GM23248 (cell line): ENCODE results near the gene PACS1. TPM values are rescaled to one million over a fixed set of nuclear protein-coding genes. Genes with fewer than 3 reads are reported as not detected.
A peak's percentile ranks its signal among the peaks of the same experiment; 100 is the strongest.

ENCODE experiments used
- DNase-seq: peaks from one replicate; pipeline ENCODE4 v3.0.0-alpha.2; 2015
- H2AFZ ChIP-seq: fragments of 200-600 bp; sonication (generic); 2 replicates; pipeline ENCODE4 v1.6.1; 2016; ENCODE audit warnings: antibody characterized with exemption
- H3F3A ChIP-seq: fragments of 200-600 bp; sonication (generic); 2 replicates; pipeline ENCODE4 v1.6.1; 2016; ENCODE audit warnings: mild to moderate bottlenecking, antibody characterized with exemption, mixed run types; ENCODE audit not compliant: insufficient read depth
- H3K27ac ChIP-seq: fragments of 200-600 bp; sonication (generic); 2 replicates; pipeline ENCODE4 v1.5.1; 2016; ENCODE audit warnings: mild to moderate bottlenecking
- H3K27me3 ChIP-seq: fragments of 200-600 bp; sonication (generic); replicated peaks from 2 replicates; pipeline ENCODE4 v1.6.1; 2016; ENCODE audit warnings: mild to moderate bottlenecking; ENCODE audit not compliant: insufficient read depth
- H3K36me3 ChIP-seq: fragments of 200-600 bp; sonication (generic); 2 replicates; pipeline ENCODE4 v1.6.1; 2016; ENCODE audit warnings: low read depth, mild to moderate bottlenecking
- H3K4me1 ChIP-seq: fragments of 200-600 bp; sonication (generic); 2 replicates; pipeline ENCODE4 v1.6.1; 2016; ENCODE audit warnings: mild to moderate bottlenecking; ENCODE audit not compliant: insufficient read depth
- H3K4me2 ChIP-seq: fragments of 200-600 bp; sonication (generic); one replicate; pipeline ENCODE4 v1.6.1; 2016; ENCODE audit warnings: mild to moderate bottlenecking; ENCODE audit not compliant: unreplicated experiment
- H3K4me3 ChIP-seq: fragments of 200-600 bp; sonication (generic); 2 replicates; pipeline ENCODE4 v1.5.1; 2016; ENCODE audit warnings: mild to moderate bottlenecking
- H3K79me2 ChIP-seq: fragments of 200-600 bp; sonication (generic); 2 replicates; pipeline ENCODE4 v1.6.1; 2016; ENCODE audit warnings: mild to moderate bottlenecking; ENCODE audit not compliant: insufficient read depth
- H3K9ac ChIP-seq: fragments of 200-600 bp; sonication (generic); 2 replicates; pipeline ENCODE4 v1.6.1; 2016; ENCODE audit warnings: mild to moderate bottlenecking
- H3K9me2 ChIP-seq: fragments of 200-600 bp; sonication (generic); 2 replicates; pipeline ENCODE4 v1.6.1; 2016; ENCODE audit warnings: mixed run types, mild to moderate bottlenecking, moderate library complexity; ENCODE audit not compliant: insufficient read depth
- H3K9me3 ChIP-seq: fragments of 200-600 bp; sonication (generic); one replicate; pipeline ENCODE4 v1.6.1; 2017; ENCODE audit warnings: low read depth
- H4K20me1 ChIP-seq: fragments of 200-600 bp; sonication (generic); 2 replicates; pipeline ENCODE4 v1.6.0; 2016; ENCODE audit not compliant: insufficient read depth
- EZH2 ChIP-seq: fragments of 200-600 bp; sonication (generic); IDR thresholded peaks from 2 replicates; pipeline ENCODE4 v1.6.1; 2018; ENCODE audit warnings: antibody characterized with exemption, mild to moderate bottlenecking; ENCODE audit not compliant: insufficient read depth, poor library complexity, severe bottlenecking
- EZH2phosphoT487 ChIP-seq: fragments of 200-600 bp; sonication (generic); IDR thresholded peaks from 2 replicates; pipeline ENCODE4 v1.6.1; 2018; ENCODE audit warnings: antibody characterized with exemption, moderate library complexity, mild to moderate bottlenecking, low read depth; ENCODE audit not compliant: insufficient read depth
- WGBS, 2 experiments: methylation state at CpG; one replicate each; pipeline ENCODE4 v1.1.6; 2015 to 2017; ENCODE audit warnings: low lambda C conversion rate in 2 of 2, low coverage in 1 of 2; ENCODE audit errors: missing lambda C conversion rate in 2 of 2; 5-methylcytosine and 5-hydroxymethylcytosine counted together
- in situ Hi-C: fragments of 300-500 bp; cut with MboI; formaldehyde crosslinking; loops from 2 replicates; pipeline ENCODE4 v1.15.0; 2020
- polyA plus RNA-seq: library from polyadenylated mRNA; unstranded; fragments of >200 nt; fragmentation: Nextera tagmentation; extraction: Ambion mirVana; gene quantifications from 2 replicates; pipeline ENCODE4 v1.2.1, GENCODE V29; 2016
- total RNA-seq: library from RNA; depleted of rRNA; stranded (reverse); fragments of >200 nt; shearing (Covaris generic); gene quantifications from 2 replicates; pipeline ENCODE4 v1.2.3, GENCODE V29; 2014

Gene PACS1
- total and polyA plus RNA-seq, 2 experiments from 2014 or later: 33.2 to 48.9 TPM

DNA sequence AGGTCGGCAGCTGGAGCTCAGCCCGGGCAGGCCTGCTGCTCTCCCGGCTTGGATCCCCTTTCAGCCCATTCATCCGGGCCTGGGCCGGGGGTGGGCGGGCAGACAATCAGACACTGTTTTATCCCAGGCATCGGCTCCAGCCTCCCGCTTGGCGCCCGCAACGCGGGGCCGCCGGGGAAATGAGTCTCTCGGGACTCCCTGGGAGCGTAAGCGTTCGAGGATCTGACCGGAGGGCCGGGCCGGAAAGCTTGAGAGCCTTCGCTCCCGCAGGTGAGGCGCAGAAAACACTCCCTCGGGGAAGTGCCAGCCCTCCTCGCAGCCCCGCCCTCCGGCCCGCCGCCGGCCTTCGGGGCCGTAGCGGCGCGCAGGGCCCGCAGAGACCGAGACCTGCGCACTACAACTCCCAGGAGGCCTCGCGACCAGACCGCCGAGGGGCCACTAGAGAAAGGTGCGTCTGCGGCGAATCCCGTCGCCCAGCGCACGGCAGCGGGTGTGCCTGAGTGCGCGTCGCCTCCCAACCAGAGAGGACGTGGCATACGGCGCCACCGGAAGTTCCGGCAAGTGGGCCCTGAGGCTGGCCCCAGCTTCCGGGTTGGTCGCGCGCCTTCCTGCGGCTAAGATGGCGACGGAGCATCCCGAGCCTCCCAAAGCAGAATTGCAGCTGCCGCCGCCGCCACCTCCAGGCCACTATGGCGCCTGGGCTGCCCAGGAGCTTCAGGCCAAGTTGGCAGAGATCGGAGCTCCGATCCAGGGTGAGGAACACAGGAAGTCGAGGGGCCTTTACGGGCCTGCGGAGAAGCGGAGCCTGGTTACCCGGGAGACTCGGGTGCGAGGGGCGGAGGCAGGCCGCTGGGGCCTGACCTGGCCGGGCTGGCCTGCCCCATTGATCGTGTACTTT, 18.1 kb upstream of the PACS1 start, which contains the start of gene SF3B2:
TSS of gene SF3B2 (plus strand) at position 599 of the 898 bp plus-strand sequence. CDS start at position 620, 21 bp downstream.
- peak within 1 kb of the TSS; percentile 94 for H3K4me2 ChIP-seq
- peak within 1 kb of the TSS; percentile 80 for H3K27ac ChIP-seq
- in situ Hi-C loops: no loop called here
- TF ChIP-seq EZH2 (no peak), EZH2phosphoT487 (no peak)
- DNase-seq: peak; percentile 98
- H3F3A ChIP-seq: peaks cover 15% of the 10 kb centered on the region; the same call in 1 of the 2 replicates
- peaks cover 48% of the 10 kb centered on the region for H3K79me2 ChIP-seq
- peak within 1 kb of the TSS; percentile 97 for H3K9ac ChIP-seq
- no peaks in the 10 kb centered on the region for H3K9me2 ChIP-seq
- H3K4me1 ChIP-seq: peaks cover 22% of the 10 kb centered on the region
- H2AFZ ChIP-seq: peak within 1 kb of the TSS; percentile 79
- H4K20me1 ChIP-seq: no peaks in the 10 kb centered on the region
- 1% methylated on average over 64 to 83 of the region's 84 CpGs for WGBS, 2 experiments
- peaks cover 22% of the 10 kb centered on the region for H3K36me3 ChIP-seq
- H3K9me3 ChIP-seq: no peaks in the 10 kb centered on the region
- no peaks in the 10 kb centered on the region for H3K27me3 ChIP-seq
- peak within 1 kb of the TSS; percentile 97 for H3K4me3 ChIP-seq

DNA sequence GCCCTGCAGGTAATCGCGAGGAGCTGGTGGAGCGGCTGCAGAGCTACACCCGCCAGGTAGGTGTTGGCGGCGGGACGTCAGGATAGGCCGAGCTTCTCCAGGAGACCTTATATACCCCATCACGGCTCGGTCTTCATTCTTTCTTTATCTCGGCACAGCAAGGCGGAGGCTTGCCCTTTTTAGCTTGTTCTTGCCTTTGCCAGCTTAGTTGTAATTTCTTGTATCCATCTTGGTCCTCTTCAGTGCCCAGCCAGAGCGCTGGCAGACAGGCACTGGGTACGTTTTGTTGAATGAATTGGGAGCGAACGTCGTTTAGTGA, 17.4 kb upstream of the PACS1 start:
- 0 to 1% methylated on average over 15 to 17 of the region's 17 CpGs for WGBS, 2 experiments
- Histone ChIP-seq H3K27ac (peak overlapping the region; percentile 80), H3F3A (peaks cover 15% of the 10 kb centered on the region; the same call in 1 of the 2 replicates), H4K20me1 (no peaks in the 10 kb centered on the region), H2AFZ (peak overlapping the region; percentile 67), H3K4me1 (peaks cover 22% of the 10 kb centered on the region), H3K36me3 (peaks cover 27% of the 10 kb centered on the region), H3K9ac (peak overlapping the region; percentile 97), H3K27me3 (no peaks in the 10 kb centered on the region), H3K9me2 (no peaks in the 10 kb centered on the region), H3K4me3 (peak overlapping the region; percentile 97), H3K4me2 (peak overlapping the region; percentile 94), H3K79me2 (peaks cover 55% of the 10 kb centered on the region), H3K9me3 (no peaks in the 10 kb centered on the region)
- TF ChIP-seq EZH2: no peak
- no peak for TF ChIP-seq EZH2phosphoT487
- in situ Hi-C loops: no loop called here
- DNase-seq: no peak

DNA sequence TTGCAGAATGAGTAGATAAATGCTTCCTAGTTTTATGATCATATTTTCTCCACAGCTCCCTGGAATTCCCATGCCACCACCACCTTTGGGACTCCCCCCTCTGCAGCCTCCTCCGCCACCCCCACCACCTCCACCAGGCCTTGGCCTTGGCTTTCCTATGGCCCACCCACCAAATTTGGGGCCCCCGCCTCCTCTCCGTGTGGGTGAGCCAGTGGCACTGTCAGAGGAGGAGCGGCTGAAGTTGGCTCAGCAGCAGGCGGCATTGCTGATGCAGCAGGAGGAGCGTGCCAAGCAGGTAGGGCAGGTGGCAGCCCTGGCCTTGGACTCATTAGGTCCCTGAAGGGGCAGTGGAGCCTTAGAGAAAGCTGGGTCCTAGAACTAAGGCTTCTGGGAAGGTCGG, 15.1 kb upstream of the PACS1 start:
- Histone ChIP-seq H3K79me2 (peaks cover 77% of the 10 kb centered on the region), H3K9me2 (no peaks in the 10 kb centered on the region), H3F3A (peaks cover 24% of the 10 kb centered on the region; the same call in 1 of the 2 replicates), H2AFZ (no peak overlapping the region), H3K27ac (no peak overlapping the region), H3K27me3 (no peaks in the 10 kb centered on the region), H3K9me3 (no peaks in the 10 kb centered on the region), H3K4me3 (no peak overlapping the region), H3K4me1 (peaks cover 22% of the 10 kb centered on the region), H3K9ac (no peak overlapping the region), H3K4me2 (no peak overlapping the region), H3K36me3 (peaks cover 47% of the 10 kb centered on the region), H4K20me1 (no peaks in the 10 kb centered on the region)
- 91 to 94% methylated on average over 6 to 7 of the region's 7 CpGs for WGBS, 2 experiments
- TF ChIP-seq EZH2 (no peak), EZH2phosphoT487 (no peak)
- in situ Hi-C loops: no loop called here
- DNase-seq: no peak

DNA sequence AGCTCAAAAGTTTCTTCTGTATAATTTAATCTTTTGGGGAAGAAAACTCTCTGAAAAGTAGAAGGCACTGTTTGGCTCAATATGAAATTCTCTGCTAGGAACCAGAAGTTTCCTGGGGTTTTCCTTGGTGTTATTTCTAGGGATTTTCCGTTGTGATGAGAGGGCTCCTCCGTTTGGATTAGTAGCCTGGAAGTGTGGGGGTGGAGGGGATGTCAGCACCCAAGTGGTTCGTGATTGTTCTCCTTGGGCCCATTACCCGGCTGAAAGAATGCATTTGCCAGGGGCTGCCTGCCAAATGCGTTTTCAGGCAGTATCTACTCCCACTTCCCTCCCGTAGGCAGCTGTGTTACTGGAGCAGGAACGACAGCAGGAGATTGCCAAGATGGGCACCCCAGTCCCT, 13.6 kb upstream of the PACS1 start:
- 54 to 58% methylated on average over 7 of the region's 7 CpGs for WGBS, 2 experiments
- Histone ChIP-seq H3F3A (peaks cover 28% of the 10 kb centered on the region; the same call in 1 of the 2 replicates), H3K27ac (no peak overlapping the region), H4K20me1 (no peaks in the 10 kb centered on the region), H3K4me1 (peaks cover 16% of the 10 kb centered on the region), H3K79me2 (peaks cover 92% of the 10 kb centered on the region), H3K9me3 (no peaks in the 10 kb centered on the region), H3K4me2 (no peak overlapping the region), H2AFZ (no peak overlapping the region), H3K9ac (peak overlapping the region; percentile 17; the same call in 1 of the 2 replicates), H3K4me3 (no peak overlapping the region), H3K9me2 (no peaks in the 10 kb centered on the region), H3K36me3 (peaks cover 62% of the 10 kb centered on the region), H3K27me3 (no peaks in the 10 kb centered on the region)
- DNase-seq: no peak
- in situ Hi-C loops: no loop called here
- TF ChIP-seq EZH2 (no peak), EZH2phosphoT487 (no peak)
